KG1 (cell line): ENCODE data around the gene RNF217.
"Not testable (repeated sequence)": the region's sequence is repeated elsewhere in the genome, so short reads cannot be mapped to it uniquely, and the experiment has no call there.

ENCODE experiments used
- DNase-seq: peaks from one replicate; lab custom pipeline; 2025; lab: John Stamatoyannopoulos, UW

RNF217 gene

DNA sequence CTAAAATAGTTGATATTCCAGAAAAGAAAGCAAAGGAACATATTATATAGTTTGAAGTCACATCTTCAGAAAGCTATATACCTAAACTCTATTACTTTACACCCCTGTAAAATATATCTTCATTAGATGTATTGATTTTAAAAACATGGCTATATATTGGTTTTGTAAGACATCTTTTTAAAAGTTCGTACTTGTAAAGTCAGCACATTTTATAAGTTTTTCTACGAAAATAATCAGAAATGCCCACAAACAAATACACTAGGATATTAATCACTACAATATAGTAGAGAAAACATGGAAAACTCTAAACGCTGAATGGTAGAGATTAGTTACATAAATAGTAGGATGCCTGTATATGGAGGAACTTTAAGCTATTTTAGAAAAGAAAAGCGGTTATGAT, 52.9 kb downstream of the RNF217 start:
- DNase-seq: no peak

DNA sequence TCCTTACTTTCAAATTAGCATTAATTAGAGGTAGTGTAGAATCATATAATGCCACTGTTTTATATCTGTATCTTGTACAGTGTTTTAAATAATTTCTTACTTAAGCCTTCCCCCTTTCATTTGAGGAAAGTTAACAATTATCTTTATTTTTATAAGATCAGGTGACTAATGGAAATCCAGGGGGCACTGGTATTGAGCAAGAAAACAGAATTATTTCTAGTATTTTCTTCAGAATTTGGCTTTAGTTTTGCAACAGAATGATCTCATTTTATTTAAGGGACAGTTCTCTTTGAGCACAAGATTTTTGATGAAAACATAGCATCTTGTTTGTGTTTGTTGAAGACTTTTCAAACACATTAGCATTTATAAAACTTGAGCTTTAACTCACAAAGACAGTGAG, 55.9 kb downstream of the RNF217 start:
- DNase-seq: no peak

DNA sequence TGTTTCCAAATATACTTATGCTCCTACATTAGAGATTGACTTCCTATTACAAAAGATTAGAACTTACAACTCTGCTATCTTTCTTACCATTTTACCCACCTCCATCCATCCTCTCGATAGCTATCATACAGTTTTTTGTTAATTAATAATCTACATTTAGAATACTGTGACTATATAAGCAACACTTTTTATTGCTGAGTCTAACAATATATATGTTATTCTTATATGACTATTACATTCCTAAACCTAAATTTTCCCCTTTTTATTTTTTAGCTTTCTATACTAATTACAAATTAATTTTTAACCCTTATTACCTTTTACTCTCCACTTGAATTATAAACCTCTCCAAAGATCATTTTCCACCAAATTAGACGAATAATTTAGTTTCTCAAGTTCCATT, 57.0 kb downstream of the RNF217 start:
- DNase-seq: no peak

DNA sequence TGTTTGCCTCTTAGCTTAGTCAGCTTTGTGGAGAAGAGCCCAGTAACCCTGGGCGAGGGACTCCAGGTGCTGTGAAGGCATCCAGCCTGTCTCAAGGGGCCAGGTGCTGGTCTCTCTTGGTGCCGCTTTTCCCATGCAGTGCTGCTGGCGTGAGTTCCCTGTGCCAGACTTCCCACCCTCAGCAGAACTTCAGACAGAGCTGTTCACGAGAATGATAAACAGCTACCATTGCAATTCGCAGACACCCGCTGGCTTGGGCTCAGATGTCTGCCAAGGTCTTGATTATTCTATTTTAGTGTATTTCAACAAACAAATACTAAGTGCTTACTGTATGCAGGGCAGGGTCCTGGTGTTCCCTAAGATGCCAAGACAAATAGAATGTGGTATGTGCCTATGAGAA, 57.7 kb downstream of the RNF217 start:
- no peak for DNase-seq

DNA sequence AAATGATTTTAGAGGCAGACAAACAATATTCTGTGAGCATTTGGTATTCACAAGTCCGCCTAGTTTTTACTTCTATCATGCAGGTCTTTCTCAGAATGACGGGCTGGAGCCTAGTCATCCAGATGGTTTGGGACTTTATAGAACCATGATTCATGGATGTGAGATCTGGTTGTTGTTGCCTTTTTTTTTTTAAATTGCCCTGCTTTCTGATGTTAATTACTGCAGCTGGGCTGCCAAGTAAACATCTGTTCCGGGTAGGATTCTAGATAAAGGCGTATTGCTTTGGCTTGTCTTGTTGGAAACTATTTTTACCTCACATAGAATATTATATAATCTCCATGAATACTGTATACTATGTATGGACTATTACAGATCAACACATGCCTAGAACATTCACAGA, 58.1 kb downstream of the RNF217 start:
- no peak for DNase-seq

DNA sequence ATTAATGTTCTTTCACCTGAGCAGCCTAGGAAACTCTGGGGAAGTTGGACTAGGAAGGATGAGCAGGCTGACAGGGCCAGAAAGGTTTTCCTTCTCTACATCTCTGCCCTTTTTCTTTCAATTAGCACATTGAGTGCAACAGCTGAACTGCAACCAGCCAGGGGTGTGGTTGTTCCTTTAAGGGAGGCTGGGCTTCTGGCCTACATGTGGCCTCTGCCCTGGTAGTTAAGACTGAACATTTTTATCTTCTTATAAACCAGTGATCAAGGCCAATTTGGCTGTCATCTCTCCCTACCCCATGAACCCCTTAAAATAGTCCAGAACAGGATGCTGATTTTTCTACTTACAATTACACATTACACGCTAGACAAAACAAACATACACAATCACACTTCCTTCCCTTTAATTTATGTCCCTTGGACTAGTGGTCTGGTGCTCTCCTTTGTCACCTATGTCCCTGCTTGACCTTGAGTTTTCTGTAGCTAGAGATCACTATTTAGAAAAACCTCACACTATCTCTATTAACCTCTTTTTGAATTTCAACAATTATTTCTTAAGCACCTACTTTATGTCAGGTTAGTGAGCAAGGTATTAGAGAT, 60.3 kb downstream of the RNF217 start:
- DNase-seq: no peak

DNA sequence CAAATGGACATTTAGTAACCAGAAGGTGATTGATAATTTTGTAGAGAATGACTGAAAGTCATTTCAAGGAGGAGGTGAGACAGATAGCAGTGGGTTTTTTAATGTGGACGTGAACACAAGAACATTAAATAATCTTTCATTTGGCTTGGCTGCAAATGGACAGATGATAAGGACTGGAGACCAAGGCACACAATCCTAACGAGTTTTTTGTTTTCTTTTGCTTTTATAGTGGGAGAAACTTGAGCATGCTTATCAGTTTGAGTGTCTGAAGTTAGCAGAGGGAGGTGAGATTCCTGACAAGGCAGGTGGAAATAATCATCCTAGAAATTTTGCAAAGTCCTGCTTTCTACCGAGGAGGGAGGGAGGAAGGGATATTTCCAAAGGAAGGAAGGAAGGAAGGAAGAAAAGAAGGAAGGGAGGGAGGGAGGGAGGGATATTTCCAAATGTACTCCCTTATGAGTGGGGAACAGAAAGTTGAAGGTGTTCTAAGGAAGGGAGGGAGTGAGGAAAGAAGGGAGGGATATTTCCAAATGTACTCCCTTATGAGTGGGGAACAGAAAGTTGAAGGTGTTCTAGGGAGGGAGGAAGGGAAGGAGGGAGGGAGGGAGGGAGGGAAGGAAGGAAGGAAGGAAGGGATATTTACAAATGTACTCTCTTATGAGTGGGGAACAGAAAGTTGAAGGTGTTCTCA, 63.1 kb downstream of the RNF217 start:
- DNase-seq: no peak

DNA sequence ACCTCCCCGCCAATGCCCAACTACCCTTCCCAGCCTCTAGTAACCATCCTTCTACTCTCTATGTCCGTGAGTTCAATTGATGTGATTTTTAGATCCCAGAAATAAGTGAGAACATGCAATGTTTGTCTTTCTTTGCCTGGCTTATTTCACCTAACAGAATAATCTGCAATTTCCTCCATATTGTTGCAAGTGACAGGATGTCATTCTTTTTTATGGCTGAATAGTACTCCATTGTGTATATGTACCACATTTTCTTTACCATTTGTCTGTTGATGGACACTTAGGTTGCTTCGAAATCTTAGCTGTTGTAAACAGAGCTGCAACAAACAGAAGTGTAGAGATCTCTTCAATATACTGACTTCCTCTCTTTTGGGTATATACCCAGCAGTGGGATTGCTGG, 65.0 kb downstream of the RNF217 start:
- DNase-seq: no peak

DNA sequence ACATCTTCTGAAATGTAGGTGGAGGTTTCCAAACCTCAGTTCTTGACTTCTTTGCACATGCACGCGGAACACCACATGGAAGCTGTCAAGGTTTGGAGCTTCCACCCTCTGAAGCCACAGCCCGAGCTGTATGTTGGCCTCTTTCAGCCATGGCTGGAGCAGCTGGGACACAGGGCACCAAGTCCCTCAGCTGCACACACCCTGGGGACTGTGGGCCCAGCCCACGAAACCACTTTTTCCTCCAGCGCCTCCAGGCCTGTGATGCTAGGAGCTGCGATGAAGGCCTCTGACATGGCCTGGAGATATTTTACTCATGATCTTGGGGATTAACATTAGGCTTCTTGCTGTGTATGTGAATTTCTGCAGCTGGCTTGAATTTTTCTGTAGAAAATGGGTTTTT, 68.7 kb downstream of the RNF217 start:
- DNase-seq: no peak

DNA sequence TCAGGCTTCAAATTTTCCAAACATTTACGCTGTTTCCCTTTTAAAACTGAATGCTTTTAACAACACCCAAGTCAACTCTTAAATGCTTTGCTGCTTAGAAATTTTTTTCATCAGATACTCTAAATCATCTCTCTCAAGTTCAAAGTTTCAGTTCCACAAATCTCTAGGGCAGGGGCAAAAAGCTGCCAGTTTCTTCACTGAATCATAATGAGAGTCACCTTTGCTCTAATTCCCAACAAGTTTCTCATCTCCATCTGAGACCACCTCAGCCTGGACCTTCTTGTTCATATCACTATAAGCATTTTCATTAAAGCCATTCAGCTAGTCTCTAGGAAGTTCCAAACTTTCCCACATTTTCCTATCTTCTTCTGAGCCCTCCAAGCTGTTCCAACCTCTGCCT, 69.1 kb downstream of the RNF217 start:
- DNase-seq: no peak

DNA sequence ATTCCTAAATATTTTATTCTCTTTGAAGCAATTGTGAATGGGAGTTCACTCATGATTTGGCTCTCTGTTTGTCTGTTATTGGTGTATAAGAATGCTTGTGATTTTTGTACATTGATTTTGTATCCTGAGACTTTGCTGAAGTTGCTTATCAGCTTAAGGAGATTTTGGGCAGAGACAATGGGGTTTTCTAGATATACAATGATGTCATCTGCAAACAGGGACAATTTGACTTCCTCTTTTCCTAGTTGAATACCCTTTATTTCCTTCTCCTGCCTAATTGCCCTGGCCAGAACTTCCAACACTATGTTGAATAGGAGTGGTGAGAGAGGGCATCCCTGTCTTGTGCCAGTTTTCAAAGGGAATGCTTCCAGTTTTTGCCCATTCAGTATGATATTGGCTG, 72.7 kb downstream of the RNF217 start:
- not testable (repeated sequence) for DNase-seq

DNA sequence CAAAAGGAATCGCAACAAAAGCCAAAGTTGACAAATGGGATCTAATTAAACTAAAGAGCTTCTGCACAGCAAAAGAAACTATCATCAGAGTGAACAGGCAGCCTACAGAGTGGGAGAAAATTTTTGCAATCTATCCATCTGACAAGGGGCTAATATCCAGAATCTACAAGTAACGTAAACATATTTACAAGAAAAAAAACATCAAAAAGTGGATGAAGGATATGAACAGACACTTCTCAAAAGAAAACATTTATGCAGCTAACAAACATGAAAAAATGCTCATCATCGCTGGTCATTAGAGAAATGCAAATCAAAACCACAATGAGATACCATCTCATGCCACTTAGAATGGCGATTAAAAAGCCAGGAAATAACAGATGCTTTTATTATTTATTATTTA, 74.2 kb downstream of the RNF217 start:
- not testable (repeated sequence) for DNase-seq

DNA sequence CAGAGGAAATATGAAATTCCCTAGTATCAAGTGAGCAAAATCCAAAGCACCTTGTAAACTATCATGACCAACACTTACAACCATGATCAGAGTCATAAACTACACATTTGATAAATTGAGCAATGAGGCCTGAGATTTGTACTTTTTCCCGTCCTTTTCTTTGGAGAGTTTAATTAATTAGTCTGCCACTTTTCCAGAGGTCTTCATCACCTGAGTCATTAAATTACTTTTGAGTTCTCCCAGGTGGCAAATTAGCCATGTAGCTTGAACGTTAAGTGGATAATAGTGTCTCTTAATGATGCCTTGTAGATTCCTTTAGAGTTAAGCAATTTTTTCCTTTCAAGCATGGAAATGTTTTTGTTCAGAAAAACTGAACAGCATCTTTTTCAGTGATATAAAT, 75.6 kb downstream of the RNF217 start:
- no peak for DNase-seq

DNA sequence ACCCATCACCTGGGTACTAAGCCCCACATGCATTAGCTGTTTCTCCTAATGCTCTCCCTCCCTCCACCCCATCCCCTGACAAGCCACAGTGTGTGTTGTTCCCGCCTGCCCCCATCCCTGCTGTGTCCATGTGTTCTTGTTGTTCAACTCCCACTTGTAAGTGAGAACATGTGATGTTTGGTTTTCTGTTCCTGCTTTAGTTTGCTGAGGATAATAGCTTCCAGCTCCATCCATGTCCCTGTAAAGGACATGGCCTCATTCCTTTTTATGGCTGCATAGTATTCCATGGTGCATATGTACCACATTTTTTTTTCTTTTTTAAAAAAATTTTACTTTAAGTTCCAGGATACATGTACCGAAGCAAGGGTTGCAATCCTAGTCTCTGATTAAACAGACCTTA, 76.7 kb downstream of the RNF217 start:
- no peak for DNase-seq

DNA sequence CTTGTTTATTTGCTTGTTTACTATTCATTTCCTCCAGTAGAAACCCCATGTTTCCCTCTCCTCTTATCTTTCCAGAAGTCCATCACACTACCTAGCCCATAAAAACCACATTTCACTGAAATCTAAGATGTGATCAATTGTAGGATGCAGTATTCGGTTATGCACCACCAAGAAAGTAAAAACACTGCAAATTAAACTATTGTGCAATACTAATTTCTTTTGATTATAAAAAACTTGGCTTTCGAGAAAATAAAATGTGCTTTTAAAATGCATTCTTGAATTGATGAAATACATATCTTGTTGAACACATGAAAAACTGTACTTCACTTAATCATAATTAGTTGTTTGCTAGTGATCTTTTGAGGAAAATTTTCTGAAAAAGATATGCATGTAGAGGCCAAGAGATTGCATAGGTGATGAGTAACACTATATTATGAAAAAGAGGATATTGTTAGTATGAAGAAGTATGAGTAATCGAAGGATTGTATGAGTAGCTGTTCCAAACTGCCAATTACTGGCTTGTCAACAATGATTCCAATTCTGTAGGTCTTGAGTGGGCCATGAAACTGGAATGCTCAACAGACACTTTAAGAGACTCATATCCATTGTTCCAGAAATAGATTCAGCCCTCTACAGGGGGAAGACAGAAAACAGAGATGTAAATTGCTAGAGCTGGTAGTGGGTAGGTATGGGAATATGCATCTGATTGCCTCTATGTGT, 79.7 kb downstream of the RNF217 start:
- no peak for DNase-seq

DNA sequence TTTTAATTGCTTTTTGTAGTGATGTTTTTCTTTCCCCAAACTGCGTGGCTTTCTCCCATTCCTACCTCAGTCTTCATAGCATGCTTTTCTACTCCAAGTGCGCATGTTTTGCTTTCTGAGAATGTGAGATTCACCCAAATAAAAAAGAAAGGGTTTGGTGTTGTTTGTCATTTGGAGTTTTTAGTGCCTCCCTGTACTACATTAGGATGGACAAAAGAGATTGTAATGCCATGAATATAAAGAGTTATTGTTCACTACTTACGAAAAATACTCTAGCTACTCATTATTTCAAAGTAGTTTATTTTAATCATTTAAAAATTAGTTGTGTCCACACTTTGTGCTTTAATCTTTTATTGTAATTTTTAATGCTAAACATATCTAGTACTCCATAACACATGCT, 81.8 kb downstream of the RNF217 start:
- no peak for DNase-seq

DNA sequence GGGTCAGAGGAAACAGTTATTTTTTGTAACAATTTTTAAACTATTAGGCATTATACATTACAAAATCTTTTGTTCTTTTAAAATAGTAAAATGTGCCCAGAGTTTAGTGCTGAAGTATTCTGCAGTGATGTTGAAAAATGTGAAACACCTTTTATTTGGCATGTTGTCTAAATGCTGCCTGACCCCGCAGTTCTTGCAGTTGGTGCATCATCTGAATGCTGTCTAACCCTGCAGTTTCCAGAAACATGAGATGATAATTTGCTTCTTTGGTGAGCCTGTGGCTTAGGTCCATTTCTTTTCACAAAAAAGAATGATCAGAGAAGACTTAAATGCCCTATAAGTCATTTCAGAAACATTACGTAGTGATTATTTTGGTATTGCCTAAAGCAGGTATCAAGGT, 82.4 kb downstream of the RNF217 start:
- DNase-seq: no peak

DNA sequence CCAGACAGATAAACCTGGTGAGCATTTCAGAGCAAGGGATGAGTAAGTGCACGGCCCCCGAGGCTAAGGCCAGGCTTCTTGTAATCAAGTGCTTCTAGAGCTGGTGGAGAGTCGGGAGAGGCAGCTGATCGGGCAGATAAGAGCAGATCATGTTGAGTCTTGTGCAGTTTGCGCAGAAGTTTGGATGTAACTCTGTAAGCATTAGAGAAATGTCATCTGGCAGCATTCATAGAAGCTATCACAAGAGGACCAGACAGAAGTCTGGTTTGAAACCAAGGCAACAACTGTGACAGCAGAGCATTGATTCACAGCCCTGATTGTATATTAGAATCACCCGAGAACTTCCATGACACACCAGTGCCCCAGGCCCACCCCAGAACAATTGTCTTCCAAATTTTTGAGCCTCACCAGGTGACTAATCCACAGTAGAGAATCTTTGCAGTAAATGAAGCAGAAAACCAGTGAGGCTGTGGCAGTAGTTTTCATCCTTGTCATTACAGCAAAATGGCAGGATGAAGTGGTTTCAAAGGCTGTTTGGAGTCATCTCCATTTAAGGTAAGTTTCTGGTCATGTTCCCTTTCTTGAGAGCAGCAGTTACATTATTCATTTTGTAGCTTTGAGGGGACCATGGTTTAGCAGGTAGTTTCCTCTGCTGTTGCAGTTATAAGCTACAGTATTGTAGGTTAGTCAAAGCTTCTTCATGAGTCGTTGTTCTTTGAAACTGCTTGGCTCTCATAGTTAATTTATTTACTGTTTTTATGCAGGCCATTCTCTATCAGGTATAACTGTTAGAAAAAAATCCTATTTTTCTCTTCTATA, 84.1 kb downstream of the RNF217 start:
- DNase-seq: no peak

DNA sequence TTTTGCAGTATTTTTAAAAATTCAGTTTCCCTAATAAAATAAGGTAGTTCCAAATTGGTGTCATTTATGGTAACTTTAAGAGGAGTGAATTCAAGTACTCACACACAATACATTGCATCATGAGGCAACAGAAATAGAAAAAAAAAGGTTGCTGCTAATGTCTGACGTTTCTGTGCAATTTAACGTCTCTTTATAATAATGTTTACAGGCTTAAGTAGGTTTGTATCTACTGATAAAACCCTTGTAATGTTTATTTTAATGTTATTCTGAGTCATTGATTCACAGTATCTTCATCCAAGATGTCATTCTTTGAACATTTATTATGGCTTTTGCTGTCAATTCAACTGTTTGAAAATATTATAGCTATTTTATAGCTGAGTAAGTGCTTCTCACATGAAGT, 86.0 kb downstream of the RNF217 start:
- no peak for DNase-seq

DNA sequence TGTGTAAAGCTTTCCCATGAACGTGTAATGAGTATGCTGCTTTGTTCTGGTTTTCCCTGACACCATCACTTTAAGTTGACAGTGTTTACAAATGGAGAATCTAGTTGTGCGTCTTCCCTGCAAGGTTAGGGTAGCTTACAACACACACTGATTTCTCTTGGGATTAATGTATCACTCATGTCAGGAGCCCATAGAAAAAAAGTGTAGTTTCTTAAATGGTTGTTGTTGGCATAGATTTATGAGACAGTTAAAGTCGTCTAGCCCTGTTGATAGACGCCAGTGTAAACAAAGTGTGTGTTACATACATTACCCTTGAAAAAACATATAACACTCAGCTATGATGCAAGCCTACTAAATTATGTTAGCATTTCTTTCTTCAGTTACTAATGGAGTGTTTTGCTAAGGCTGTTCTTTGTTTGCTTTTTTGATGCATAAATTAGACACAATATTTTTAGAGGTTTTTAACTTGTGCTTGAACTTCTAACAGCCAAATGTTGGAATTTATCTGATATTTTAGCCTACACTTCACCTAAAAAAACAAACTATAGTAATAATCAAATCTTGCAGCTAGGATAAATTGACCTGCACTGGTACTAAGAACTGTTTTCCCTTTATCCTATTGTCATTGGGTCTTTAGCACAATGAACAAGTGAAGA, 88.6 kb downstream of the RNF217 start:
- no peak for DNase-seq

DNA sequence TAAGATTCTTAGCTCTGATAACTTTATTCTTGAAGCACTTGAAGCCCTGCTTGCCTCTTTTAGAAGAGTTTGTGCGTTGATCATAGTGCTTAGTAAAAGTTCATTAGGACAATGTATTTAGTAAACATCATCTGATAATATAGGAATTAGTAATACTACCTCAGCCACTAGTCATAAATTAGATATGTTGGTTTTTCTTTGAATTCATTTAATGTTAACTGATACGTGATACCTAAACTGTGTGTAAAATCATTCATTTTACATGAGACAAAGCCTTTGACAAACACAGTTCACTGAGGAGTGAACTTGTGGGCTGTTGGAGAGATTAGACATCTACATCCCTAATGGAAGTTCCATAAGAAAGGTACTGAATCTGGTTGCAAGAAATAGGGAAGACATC, 91.6 kb downstream of the RNF217 start:
- DNase-seq: no peak

DNA sequence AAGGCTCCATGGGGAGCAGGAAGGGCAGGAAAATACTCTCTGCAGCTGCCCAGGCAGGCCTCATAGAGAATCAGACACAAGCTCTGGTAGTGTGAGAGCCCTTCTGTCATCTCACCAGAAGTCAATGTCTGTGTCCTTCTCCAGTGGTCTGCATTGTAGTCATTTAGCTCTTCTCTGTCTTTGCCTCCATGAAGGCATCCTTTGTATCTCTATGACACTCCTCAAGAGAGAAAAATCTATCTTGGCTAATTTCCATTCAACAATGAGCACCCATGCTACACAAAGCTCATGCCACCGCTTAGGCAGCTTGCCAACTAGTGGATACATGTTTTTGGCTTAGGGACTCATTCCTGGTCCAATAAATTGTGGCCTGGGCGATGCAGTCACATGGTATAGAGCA, 92.1 kb downstream of the RNF217 start:
- no peak for DNase-seq
